Measurements from ENCODE around the gene FAF2. TPM values are rescaled to one million over a fixed set of nuclear protein-coding genes. Genes with fewer than 3 reads are reported as not detected.
A peak's percentile ranks its signal among the peaks of the same experiment; 100 is the strongest.

FAF2 gene
- 31.9 to 32.9 TPM (median 32.1 TPM) in 3 replicates for total RNA-seq (2021)
- Bru-seq, nascent RNA = percentile 83 among the genes with signal in this experiment
- long read RNA-seq, experiment 1, full-length matches to known transcripts = 268 of 342 reads
- long read RNA-seq, experiment 1, partial matches to known transcripts = 39 of 342 reads
- long read RNA-seq, experiment 1, other reads (novel, unspliced or antisense) = 35 of 342 reads
- long read RNA-seq, experiment 2, full-length matches to known transcripts = 13 of 50 reads
- long read RNA-seq, experiment 2, partial matches to known transcripts = 19 of 50 reads
- long read RNA-seq, experiment 2, other reads (novel, unspliced or antisense) = 18 of 50 reads
- long read RNA-seq, experiment 3, full-length matches to known transcripts = 36 of 77 reads
- long read RNA-seq, experiment 3, partial matches to known transcripts = 4 of 77 reads
- long read RNA-seq, experiment 3, other reads (novel, unspliced or antisense) = 37 of 77 reads

- DNase-seq (ENCODE audit: low spot score) (peak; percentile 97), ATAC-seq (peak; percentile 98)
- H3K27me3 Mint-ChIP-seq (ENCODE audit: low read depth) = no peaks in the 10 kb centered on the region; the same call in 1 of the 2 replicates
- peaks cover 16% of the 10 kb centered on the region for H3K4me1 Mint-ChIP-seq
- H3K9me3 Mint-ChIP-seq = no peaks in the 10 kb centered on the region
- ChIA-PET CTCF (interaction anchor here (0.5 to 3.1 kb wide), 48 partner anchors 8 to 719 kb away, joined by 3 to 45 read pairs (median 4); partner anchors contain the start of genes CLTB, EIF4E1B, HIGD2A and NOP16), POLR2A (interaction anchor here (0.7 to 2.8 kb wide), 8 partner anchors 10 to 719 kb away, joined by 3 to 30 read pairs (median 5); partner anchors contain the start of genes CLTB, KIAA1191 and RNF44)
- H3K27ac Mint-ChIP-seq = peak within 1 kb of the TSS; percentile 100
- peak; percentile 43; the same call in 1 of the 2 replicates for TF ChIP-seq HMGXB4 (CRISPR knock-in tag; IDR thresholded peaks at IDR 0.05)
- TF ChIP-seq IRF2 (CRISPR knock-in tag; IDR thresholded peaks at IDR 0.05; ENCODE audit: borderline replicate concordance, low read depth) = no peak
- TF ChIP-seq CTCF (IDR thresholded peaks at IDR 0.05) = peak; percentile 88
- no peak for TF ChIP-seq ZNF512 (CRISPR knock-in tag; IDR thresholded peaks at IDR 0.05; ENCODE audit: borderline replicate concordance)
- 0 out of 2 replicates have a peak, but pooled peaks have one; percentile 20 for TF ChIP-seq E2F5 (CRISPR knock-in tag; IDR thresholded peaks at IDR 0.05)
- TF ChIP-seq EMX1 (CRISPR knock-in tag; IDR thresholded peaks at IDR 0.05) = no peak
- no peak for TF ChIP-seq AFF4 (CRISPR knock-in tag; IDR thresholded peaks at IDR 0.05; ENCODE audit: borderline replicate concordance)
- no peak for TF ChIP-seq FOXJ3 (CRISPR knock-in tag; IDR thresholded peaks at IDR 0.05; ENCODE audit: borderline replicate concordance)
- TF ChIP-seq ZNF416 (CRISPR knock-in tag; IDR thresholded peaks at IDR 0.05) = no peak
- 0 out of 2 replicates have a peak, but pooled peaks have one; percentile 7 for TF ChIP-seq MAX (CRISPR knock-in tag; IDR thresholded peaks at IDR 0.05)
- peak; percentile 58; the same call in 1 of the 2 replicates for TF ChIP-seq SP1 (CRISPR knock-in tag; conservative IDR thresholded peaks at IDR 0.05)
- TF ChIP-seq E2F1 (CRISPR knock-in tag; IDR thresholded peaks at IDR 0.05) = no peak
- H3K36me3 Mint-ChIP-seq = peaks cover 11% of the 10 kb centered on the region
- H3K4me3 Mint-ChIP-seq = peak within 1 kb of the TSS; percentile 94
Observed at GRCh38 chr5:176447978-176448608, at the start of gene FAF2. Gene FAF2, plus strand, starts transcription at chr5:176448385. Its CDS starts 23 bp downstream, at chr5:176448408.
